ENCODE results near the gene SLC25A21.
"Not testable (repeated sequence)": the region's sequence is repeated elsewhere in the genome, so short reads cannot be mapped to it uniquely, and the experiment has no call there.

SLC25A21 gene

DNA sequence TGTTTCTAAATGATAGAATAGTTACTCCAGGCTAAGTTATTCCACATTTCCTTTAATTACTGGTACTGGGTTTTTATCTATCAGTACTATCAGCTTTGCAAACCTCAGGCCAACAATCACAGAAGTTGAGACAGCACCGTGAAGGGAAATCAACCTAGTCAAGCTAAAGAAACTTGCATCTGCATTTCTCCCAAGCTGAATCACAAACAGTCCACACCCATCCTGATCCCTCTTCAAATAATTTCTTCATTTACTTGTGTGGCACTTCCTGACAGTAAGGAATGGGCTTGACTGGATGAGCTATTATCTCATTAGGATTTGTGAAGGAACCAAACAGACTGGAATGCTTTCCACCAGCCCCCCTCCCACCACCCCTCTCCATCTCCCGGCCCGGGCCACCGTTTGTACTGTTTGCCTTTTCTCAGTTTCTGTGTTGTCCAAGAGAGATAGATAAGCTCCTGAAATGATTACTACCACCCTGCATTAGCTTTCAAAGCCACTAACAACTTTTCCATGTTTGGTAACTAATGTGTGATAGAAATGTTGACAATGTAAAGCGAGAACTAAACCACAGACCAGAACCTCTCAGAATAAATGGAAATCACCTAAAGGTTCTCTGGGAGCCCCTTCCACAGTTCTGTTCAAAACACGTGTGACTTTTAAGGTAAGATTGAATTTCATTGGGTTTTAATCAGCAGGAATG, 236.3 kb downstream of the SLC25A21 start:
- no peak for DNase-seq

DNA sequence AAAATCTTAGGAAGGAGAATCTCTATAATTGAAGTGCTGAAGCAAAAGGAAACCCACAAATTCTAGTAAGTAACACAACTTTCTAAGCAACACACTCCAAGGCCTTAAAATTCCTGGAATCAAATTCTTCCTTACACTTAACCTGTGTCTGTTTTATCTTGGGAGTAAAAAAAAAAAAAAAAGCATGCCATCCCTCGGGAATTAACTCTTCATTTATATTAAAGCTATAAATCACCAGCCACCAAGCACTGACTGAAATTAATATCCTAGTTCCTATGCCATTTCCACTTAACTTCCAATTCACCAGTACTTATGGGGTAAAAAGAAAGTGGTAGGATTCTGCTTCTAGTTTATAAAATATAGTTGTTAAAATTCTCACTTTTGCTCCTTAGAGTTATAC, 238.1 kb downstream of the SLC25A21 start:
- DNase-seq, result no peak

DNA sequence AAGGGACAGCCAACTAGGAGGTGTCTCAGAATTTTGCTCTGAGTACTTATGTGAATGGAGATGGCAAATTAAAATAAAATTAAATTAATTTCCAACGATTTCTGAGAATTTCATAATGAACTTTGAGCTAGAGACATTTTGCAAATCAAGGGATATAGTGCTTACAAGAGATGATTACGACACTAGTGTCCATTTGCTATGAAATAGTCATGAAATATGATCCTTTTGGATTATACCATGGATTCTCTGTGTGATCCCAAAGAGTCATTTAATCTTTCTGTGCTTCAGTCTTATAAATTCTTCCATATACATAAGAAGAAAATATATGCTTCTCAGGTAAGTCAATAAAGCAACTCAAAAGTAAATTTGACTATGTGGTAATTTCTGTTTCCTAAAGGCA, 240.6 kb downstream of the SLC25A21 start:
- DNase-seq, result no peak

DNA sequence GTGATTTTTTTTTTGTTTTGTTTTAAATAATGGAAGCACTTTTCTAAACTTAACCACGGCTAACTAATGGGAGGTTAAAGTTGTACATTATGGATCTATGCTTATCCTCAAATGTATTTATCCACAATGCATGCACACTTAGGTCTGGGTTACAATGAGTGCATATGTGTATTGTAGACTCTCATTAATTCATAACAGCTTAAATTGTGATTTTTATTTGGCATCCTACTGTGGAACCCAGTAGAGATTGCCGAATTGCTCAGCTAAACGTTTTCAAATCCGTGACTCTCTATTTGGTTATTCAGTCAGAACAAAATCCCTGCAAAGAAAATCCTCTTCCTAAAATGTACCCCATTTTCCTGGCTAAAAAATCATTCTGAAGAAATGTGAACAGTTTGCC, 244.0 kb downstream of the SLC25A21 start:
- no peak for DNase-seq

DNA sequence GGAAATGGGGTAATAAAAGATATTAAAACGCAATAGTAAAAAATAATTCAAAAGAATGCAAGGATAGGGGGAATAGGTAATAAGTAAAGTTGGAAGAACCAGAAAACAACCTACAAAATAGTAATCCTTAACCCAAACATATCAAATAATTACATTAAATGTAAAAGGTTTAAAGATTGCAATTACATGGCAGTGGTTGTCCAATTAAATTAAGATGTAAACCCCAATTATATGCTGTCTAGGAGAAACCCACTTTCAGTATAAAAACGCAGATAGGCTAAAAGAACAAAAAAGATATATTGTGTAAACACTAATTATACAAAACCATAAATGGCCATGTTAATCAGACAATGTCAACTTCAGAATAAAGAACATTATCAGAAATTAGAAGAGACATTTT, 247.3 kb downstream of the SLC25A21 start:
- DNase-seq, result no peak

DNA sequence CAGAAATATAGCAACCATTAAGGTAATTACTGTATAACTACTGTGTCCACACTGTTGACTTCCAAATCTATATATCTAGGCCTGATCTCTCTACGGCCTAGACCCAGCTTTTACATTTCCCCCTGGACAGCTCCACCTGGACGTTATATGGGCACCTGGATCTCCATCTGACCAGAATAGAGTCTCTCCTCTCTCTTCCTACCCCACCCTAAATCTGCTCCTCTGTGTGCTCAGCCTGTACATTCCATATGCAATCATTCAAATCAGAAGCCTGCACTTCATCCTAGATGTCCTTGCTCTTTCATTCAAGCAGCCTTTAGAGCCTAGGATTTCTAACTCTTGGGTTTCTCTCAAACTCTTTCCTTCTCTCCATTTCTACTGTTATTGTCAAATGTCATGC, 255.7 kb downstream of the SLC25A21 start:
- no peak for DNase-seq

DNA sequence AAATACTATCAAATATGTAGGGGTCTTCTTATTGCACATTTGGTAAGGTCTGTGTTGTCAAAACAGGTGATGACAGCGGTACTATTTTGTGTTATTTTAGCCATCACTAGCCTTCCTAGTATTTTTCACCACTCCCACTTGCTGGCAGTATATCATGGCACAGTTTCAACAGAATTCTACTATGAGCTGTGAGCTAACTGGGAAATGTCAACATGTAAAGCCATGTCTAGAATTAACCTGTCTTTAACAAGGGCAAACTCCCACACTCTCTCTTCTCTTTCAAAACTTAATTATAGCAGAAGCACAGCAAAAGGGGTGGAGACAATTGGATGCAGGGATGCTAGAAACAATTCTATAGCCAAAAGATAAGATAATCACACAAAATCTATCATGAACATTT, 257.3 kb downstream of the SLC25A21 start:
- no peak for DNase-seq

DNA sequence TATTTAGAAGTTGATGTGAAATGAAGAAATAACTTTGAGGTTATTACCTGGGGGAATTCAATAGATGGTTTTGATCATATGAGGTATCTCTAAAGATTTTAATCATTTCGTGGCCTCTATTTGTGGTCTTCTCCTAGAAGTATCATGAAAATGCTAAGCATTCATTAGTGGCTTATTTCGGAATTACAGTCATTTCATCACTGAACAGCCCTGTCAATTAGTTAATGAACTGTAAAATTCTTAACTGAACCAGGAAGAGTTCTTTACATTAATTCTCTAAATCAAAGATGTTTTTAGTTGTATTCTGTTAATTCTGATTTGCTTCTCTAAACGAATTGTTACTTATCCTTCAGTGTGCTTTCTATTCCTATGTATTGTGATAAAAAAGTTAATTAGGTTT, 261.8 kb downstream of the SLC25A21 start:
- no peak for DNase-seq

DNA sequence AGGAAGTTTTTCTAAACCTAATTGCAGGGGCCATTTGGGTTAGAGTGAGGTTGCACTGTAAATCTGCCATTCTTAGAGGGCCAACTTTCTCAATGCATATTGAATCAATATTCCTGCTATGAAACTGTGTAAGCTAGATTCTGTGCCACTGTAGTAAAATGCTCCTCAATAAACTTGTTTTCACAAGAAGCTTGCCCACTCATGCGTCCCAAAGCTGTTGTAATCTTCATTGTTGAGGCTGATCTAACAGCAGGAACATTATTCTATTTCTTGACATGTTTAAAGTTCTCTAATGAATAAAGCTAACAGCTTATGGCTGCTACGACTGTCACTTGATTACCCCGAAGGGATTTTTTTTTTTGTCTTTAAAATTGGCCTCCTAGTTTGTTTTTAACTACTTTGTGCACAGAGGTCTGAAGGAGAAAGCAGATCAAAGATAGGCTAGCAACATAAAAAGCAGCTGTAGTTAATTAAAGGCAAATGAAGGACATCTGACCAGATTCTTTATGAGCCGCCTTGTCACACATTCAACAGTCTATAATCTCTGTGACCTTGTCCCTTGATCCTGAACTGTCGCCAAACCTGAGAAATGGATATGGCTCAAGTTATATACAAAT, 267.0 kb downstream of the SLC25A21 start:
- no peak for DNase-seq

DNA sequence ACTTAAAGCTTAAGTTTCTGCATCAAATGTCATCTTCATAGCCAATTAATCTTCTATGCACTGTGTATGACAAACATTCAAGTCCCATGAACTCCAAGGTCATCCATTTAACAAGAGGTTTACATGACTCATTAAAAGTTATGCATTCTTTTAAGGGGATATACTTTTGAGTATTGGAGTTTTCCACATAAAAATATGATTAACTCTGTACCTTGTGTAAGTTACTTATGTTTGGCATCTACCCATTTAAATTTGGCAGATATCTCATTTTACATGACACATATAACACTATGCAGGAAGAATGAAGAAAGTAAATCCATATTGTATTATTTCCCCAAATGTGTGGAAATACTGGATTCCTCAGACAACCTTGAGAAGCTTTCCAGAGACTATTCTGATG, 270.5 kb downstream of the SLC25A21 start:
- no peak for DNase-seq

DNA sequence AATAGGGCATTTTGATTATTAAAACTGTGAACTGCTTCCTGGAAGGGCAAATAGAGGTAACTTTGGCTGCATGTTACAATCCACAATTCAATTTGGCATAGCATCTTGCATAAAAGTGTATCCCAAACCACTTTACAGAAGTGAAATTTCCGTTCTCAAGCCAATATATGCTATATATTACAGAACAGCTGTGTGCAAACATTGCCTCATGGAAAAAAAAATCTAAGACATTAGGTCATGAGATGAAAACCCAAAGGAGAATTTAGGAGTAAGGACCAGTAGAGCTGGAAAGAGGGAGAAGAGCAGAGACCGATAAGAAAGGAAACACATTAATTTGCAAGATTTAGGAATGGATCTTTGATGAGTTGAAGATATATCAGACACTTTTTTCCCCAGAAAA, 271.6 kb downstream of the SLC25A21 start:
- no peak for DNase-seq

DNA sequence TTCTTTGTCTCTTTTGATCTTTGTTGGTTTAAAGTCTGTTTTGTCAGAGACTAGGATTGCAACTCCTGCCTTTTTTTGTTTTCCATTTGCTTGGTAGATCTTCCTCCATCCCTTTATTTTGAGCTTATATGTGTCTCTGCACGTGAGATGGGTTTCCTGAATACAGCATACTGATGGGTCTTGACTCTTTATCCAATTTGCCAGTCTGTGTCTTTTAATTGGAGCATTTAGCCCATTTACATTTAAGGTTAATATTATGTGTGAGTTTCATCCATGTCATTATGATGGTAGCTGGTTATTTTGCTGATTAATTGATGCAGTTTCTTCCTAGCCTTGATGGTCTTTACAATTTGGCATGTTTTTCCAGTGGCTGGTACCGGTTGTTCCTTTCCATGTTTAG, 276.1 kb downstream of the SLC25A21 start:
- DNase-seq, result not testable (repeated sequence)

DNA sequence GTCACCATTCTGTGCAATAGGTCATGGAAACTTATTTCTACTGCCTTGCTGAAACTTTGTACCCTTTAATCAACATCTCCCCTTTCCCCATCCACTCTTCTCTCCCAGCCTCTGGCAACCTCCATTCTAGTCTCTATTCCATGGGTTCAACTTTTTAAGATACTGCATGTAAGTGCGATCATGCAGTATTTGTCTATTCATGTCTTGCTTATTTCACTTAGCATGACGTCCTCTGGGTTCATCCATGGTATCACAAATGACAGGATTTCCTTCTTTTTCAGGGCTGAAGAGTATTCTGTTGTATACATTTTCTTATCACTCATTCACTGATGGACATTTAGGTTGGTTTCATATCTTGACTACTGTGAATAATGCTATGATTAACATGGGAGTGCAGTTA, 288.4 kb downstream of the SLC25A21 start:
- no peak for DNase-seq

DNA sequence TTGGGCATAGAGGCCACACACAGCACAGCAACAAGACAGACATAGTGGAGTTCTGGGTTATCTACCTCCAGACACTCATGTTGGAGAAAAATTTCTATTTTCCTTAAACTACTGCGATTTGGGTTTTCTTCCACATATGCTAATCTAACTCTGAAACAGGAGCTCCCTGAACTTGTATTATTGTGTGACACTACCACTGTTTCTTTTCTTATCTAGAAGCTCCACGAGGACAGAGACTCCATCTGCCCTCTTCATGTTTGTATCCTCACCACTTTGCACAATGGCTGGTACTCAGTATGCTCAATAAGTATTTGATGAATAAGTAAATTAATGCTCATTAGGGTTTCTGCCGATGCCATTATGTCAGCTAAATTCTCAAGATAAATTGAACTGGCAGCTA, 292.1 kb downstream of the SLC25A21 start:
- no peak for DNase-seq

DNA sequence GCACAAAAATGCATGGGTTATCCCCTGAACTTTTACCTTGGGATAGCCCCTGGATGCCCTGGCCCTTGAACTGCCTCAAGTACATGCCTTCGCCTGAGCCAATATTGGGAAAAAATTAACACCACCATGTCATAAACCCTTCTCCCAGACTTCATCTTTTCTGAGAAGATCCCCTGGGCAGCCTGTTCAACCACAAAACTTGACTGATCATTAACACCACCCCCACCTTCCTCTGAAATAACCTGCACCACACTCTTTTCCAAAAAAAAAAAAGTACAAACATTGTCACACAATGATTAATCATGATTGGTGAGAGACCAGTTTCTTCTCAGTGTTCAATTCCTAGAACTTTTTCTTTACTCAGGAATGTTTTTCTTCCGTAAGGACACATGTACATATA, 292.8 kb downstream of the SLC25A21 start:
- no peak for DNase-seq

DNA sequence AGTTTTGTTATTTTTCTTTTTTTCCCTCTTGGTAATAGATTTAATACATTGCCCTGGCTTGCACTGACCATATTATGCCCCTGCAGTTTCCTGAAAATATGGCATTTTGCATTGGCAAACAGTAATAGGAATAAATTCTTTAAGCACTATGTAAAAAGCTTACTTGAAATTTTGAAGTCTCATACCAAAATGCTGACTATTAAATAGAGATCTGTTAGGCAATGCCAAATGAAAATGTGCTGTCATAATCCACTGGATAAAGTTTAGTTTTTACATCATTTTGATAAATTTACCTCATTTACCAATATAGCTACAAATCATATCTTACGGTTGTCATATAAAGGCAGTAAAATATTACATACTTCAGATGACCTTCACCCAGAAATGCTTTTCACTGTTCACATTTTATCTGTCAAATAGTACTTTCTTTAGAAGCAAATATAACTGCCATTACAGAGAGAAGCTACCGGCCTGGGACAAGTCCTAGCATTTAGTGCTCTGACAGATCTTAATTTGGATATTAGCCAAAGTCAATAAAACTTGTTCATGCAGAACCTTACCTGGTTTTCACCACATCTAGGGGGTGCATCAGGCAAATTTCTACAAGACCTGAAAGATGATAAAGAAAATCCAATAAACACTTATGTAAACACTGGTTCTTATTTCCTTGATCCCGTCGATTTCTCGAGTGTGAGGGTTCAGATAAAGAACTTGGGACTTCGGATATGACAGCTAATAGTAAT, 297.8 kb downstream of the SLC25A21 start:
- no peak for DNase-seq

DNA sequence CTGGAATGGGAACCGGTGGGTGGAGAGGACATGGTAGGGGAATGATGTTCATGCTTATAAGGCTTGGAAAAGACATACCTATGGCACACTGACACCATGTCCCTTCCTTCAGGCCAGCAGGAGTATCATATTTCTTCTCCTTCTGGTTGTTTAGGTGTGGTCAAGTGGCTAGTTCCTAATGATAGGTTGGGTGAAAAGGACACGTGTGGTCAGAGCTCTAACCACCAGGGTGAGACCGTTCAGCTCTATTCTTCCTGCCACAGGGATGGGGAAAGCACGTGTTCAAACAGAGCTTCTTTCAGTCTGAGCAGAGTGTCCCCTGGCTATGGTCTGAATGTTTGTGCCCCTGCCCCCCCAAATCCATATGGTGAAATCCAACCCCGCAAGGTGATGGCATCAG, 301.6 kb downstream of the SLC25A21 start:
- no peak for DNase-seq

DNA sequence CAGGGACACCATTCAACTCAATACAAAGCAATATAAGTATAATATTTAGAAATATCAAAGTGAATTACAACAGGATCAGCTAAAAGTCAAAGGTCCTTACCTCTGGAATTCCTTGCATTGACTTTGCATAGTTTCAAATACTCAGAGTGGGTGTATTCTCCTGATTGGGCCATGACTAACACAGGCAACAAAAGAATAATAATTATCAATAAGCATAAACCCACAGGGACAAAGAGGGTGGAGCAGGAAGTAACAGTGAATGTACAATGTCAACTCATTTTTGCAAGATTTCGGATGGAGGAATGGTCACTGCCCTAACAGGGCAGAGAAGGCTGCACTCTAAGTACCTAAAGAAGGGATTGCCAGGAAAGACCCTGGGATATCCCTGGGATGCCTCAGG, 303.3 kb downstream of the SLC25A21 start:
- no peak for DNase-seq

DNA sequence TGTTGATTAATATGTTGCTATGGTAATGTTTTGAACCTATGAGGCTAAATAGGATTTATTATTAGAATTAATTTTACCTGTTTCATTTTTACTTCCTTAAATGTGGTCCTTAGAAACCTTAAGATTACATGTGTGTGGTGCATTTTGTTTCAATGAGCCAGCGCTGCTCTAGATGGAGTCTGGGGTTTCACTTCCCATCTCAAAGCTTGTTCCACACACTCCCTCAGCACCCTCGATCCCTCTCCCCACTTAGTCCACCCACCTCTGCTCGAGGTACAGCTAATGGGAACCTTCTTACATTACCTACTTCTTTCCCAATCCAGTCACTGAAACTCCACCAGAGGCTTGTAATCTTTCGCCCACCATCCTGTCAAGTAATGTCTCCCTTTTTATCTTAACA, 305.5 kb downstream of the SLC25A21 start:
- DNase-seq, result no peak

DNA sequence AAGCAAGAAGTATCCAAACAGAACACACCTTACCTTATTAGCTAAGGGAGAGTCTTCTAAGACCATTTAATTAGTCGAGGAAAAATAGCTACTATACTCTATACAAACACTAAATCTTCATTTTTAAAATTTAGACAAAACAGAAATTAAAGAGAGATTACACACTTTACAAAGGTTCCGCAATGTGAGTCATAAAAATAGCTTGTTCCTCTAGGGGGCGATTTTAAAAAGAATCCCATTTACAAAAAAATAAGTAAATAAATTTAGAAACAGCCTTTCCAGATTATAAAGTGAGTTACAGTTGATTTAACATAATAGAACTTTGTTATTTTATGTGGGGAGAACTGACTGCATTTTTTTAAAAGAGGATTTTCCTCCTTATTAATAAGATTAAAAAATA, 309.1 kb downstream of the SLC25A21 start:
- DNase-seq, result no peak

DNA sequence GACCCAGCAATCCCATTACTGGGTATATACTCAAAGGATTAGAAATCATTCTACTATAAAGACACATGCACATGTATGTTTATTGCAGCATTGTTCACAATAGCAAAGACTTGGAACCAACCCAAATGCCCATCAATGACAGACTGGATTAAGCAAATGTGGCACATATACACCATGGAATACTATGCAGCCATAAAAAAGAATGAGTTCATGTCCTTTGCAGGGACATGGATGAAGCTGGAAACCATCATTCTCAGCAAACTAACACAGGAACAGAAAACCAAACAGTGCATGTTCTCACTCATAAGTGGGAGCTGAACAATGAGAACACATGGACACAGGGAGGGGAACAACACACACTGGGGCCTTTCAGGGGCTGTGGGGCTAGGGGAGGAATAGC, 310.2 kb downstream of the SLC25A21 start:
- DNase-seq, result not testable (repeated sequence)

DNA sequence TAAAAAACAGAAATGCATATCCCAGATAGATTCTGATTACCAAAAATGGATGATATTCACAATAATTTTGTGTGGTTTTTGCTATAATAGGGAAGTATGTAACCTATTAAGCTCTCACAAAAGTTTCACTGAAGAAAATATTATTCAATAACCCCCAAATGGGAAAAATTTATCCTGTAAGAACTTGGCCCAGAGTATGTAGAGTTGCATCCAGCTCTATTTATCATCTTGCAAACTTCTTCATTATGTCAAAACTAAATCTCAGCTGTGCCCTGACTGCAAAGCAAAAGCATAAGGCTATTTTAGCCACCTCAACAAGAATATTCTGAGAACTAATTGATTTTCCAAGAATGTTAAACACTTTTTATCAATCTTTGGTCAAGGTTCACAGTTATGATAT, 311.6 kb downstream of the SLC25A21 start:
- no peak for DNase-seq

DNA sequence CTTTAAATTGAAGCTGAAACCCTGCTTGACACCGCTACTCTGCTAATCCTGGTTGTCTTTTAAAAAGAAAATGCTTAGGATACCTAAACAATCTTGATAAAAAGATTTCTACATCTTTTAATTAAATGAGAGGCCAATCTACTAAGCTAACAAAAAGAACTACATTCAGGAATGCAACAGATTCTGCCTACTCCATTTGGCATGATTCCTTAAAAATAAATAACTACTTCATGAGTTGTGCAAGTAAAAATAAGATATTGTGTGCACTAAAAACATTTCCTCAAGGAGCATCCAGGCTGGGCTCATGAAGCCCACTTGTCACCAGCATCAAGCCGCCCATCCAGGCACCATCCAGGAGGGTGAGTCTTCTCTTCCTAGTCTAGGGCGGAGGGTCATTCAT, 313.3 kb downstream of the SLC25A21 start:
- DNase-seq, result no peak

DNA sequence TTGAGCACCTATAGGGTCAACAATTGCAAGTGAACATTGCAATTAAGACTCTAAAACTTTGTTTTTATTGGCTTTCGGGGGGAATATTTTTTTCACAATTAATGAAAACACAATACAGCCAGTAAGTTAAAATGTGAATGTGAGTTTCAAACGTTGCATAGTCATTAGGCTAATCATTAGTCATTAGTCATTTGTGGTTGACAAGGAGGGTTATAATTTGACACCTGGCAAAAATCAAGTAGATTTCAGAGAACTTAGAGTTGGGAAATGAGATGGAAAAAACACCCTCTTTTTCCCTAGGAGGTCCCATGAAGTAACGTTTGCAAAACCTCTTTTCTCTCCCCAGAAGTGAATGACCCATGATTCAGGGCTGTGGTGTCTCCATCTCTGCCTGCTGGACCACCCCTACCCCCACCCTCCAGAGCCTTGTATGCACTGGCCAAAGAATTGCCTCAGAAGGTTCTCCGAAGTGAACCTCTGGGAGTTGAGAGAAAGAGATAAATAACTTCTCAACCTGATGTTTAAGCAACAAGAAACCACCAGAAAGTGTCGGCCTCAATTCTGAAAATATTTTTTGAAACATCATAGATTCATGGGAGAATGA, 314.5 kb downstream of the SLC25A21 start:
- DNase-seq, result no peak

Measured in stimulated activated CD8-positive, alpha-beta memory T cell treated with anti-CD3 and anti-CD28 coated beads, Interleukin-4, amount 100 ng/mL, for 48 hours (primary cell).